ENCODE measurements around the gene TBC1D1.

- TF ChIP-seq CTCF (IDR thresholded peaks at IDR 0.05) = no peak
- TF ChIP-seq POLR2A (IDR thresholded peaks at IDR 0.05) = no peak
These were observed 297.8 kb downstream of the TBC1D1 start for GRCh38 chr4:38188631-38189101.

All from body of pancreas (tissue), 4 donors.